K562 (cell line): Measurements from ENCODE around the gene PPAT. TPM values are rescaled to one million over a fixed set of nuclear protein-coding genes. Genes with fewer than 3 reads are reported as not detected.
A peak's percentile ranks its signal among the peaks of the same experiment; 100 is the strongest.

ENCODE experiments used
- ARID2 ChIP-seq: fragments of 450-650 bp; IDR thresholded peaks from 2 replicates; pipeline ENCODE4 v1.6.1; 2017; ENCODE audit warnings: antibody characterized with exemption, mild to moderate bottlenecking
- CREM ChIP-seq: IDR thresholded peaks from 2 replicates; pipeline ENCODE4 v1.6.1; 2014; ENCODE audit warnings: antibody characterized with exemption, low read depth
- DNMT1 ChIP-seq: fragments of 450-650 bp; IDR thresholded peaks from 2 replicates; pipeline ENCODE4 v1.6.1; 2016; ENCODE audit warnings: antibody characterized with exemption, mild to moderate bottlenecking
- DPF2 ChIP-seq: fragments of 450-650 bp; IDR thresholded peaks from 2 replicates; pipeline ENCODE4 v1.6.1; 2016
- KLF6 ChIP-seq: fragments of 250-450 bp; sonication (Bioruptor Pico); IDR thresholded peaks from 2 replicates; pipeline ENCODE4 v1.4.0; 2020; ENCODE audit warnings: mild to moderate bottlenecking, moderate library complexity, borderline replicate concordance
- MAFG ChIP-seq: fragments of 450-650 bp; conservative IDR thresholded peaks from 2 replicates; pipeline ENCODE4 v1.6.1; 2016; ENCODE audit warnings: missing genetic modification characterization, missing compliant biosample characterization
- MAZ ChIP-seq, 2 experiments: fragments of 450-650 bp in 1 of 2; sonication (generic) in 1 of 2; formaldehyde crosslinking; IDR thresholded peaks in 1 of 2; conservative IDR thresholded peaks in 1 of 2; 2 replicates each; pipeline versions ENCODE4 v1.4.0 to v1.5.0; 2020; ENCODE audit warnings: mild to moderate bottlenecking in 1 of 2, missing genetic modification reagents in 1 of 2
- NCOR1 ChIP-seq: fragments of 450-650 bp; IDR thresholded peaks from 2 replicates; pipeline ENCODE4 v1.6.1; 2016; ENCODE audit warnings: mild to moderate bottlenecking, moderate library complexity
- SIRT6 ChIP-seq: IDR thresholded peaks from one replicate; pipeline ENCODE4 v1.6.1; 2012; ENCODE audit warnings: low read depth, mild to moderate bottlenecking, control low read depth, inconsistent platforms, low read length, moderate library complexity
- STAG1 ChIP-seq: sonication (generic); formaldehyde crosslinking; IDR thresholded peaks from 2 replicates; pipeline ENCODE4 v1.5.0; 2020; ENCODE audit warnings: missing genetic modification reagents, borderline replicate concordance
- ZBTB12 ChIP-seq: fragments of 250-450 bp; sonication (Bioruptor Pico); IDR thresholded peaks from 2 replicates; pipeline ENCODE4 v1.4.0; 2020
- ZFP1 ChIP-seq: fragments of 450-650 bp; formaldehyde crosslinking; IDR thresholded peaks from 2 replicates; pipeline ENCODE4 v1.4.0; 2020; ENCODE audit warnings: mild to moderate bottlenecking, mixed read lengths
- ZNF316 ChIP-seq: fragments of 450-650 bp; IDR thresholded peaks from 2 replicates; pipeline ENCODE4 v1.6.1; 2016
- ZNF431 ChIP-seq: sonication (generic); formaldehyde crosslinking; IDR thresholded peaks from 2 replicates; pipeline ENCODE4 v1.8.0; 2022; ENCODE audit warnings: mild to moderate bottlenecking, missing genetic modification reagents
- polyA plus RNA-seq, 8 experiments: library from polyadenylated mRNA; depleted of rRNA in 4 of 8; stranded (reverse) in 5 of 8; unstranded in 3 of 8; fragments of >200 nt; fragmentation: Nextera tagmentation in 2 of 8; fragmentation: Illumina TruSeq in 1 of 8; extraction: Ambion mirVana in 2 of 8; extraction: Trizol in 1 of 8; gene quantifications; 2 replicates each; pipeline versions ENCODE4 v1.2.1 to v1.2.3, GENCODE V29; 2011 to 2014; ENCODE audit warnings: inconsistent platforms in 1 of 8, missing spikeins in 1 of 8
- total RNA-seq, 7 experiments: library from RNA; depleted of rRNA in 6 of 7; stranded (reverse); fragments of >200 nt in 6 of 7; fragmentation: Illumina TruSeq in 2 of 7; extraction: Trizol in 2 of 7; gene quantifications; 2 replicates each; pipeline versions ENCODE4 v1.2.1 to v1.2.3, GENCODE V29; 2011 to 2021; ENCODE audit warnings: low replicate concordance in 1 of 7
- TF ChIP-seq, protein P1 (sequence below): fragments of 250-450 bp; sonication (Bioruptor Pico); IDR thresholded peaks from 2 replicates; pipeline ENCODE4 v1.4.0; 2020; ENCODE audit warnings: mild to moderate bottlenecking, moderate library complexity
- TF ChIP-seq, protein P2 (sequence below): sonication (generic); formaldehyde crosslinking; IDR thresholded peaks from 2 replicates; pipeline ENCODE4 v1.5.0; 2020; ENCODE audit warnings: missing genetic modification reagents
- TF ChIP-seq, protein P3 (sequence below), 2 experiments: fragments of 450-650 bp in 1 of 2; sonication (generic) in 1 of 2; formaldehyde crosslinking in 1 of 2; IDR thresholded peaks in 1 of 2; conservative IDR thresholded peaks in 1 of 2; 2 replicates each; pipeline versions ENCODE4 v1.6.1 to v1.8.1; 2016 to 2023; ENCODE audit warnings: mild to moderate bottlenecking in 2 of 2, moderate library complexity in 2 of 2, inconsistent platforms in 1 of 2, missing genetic modification reagents in 1 of 2
- TF ChIP-seq, protein P4 (sequence below): fragments of 250-450 bp; sonication (Bioruptor Pico); IDR thresholded peaks from 2 replicates; pipeline ENCODE4 v1.5.0; 2021; ENCODE audit warnings: mild to moderate bottlenecking, moderate library complexity

Gene PPAT
- total and polyA plus RNA-seq, 9 of the 15 experiments (the other 6 are each of a cell fraction or from before 2014, with no cell fraction given) = 36.2 to 75.8 (median 55.5) TPM

GRCh38 chr4:56467284-56468096 is 32.1 kb upstream of the PPAT start, which contains the start of gene SRP72 (continued):
- no peak for TF ChIP-seq SIRT6
- TF ChIP-seq, protein P1, sequence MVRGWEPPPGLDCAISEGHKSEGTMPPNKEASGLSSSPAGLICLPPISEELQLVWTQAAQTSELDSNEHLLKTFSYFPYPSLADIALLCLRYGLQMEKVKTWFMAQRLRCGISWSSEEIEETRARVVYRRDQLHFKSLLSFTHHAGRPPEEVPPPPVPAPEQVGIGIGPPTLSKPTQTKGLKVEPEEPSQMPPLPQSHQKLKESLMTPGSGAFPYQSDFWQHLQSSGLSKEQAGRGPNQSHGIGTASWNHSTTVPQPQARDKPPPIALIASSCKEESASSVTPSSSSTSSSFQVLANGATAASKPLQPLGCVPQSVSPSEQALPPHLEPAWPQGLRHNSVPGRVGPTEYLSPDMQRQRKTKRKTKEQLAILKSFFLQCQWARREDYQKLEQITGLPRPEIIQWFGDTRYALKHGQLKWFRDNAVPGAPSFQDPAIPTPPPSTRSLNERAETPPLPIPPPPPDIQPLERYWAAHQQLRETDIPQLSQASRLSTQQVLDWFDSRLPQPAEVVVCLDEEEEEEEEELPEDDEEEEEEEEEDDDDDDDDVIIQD (CRISPR knock-in tag) = no peak
- TF ChIP-seq MAZ (CRISPR knock-in tag; conservative IDR thresholded peaks at IDR 0.05 in 1 of 2, IDR thresholded peaks at IDR 0.05 in 1 of 2) = peak in 1 of 2 experiments; percentile 78; a peak in 2 of 4 replicates
- TF ChIP-seq DPF2 = peak; percentile 38; the same call in 1 of the 2 replicates
- TF ChIP-seq KLF6 (CRISPR knock-in tag) = no peak; the same call in 1 of the 2 replicates
- no peak for TF ChIP-seq STAG1 (CRISPR knock-in tag)
- no peak for TF ChIP-seq DNMT1
- TF ChIP-seq ARID2 = no peak
- no peak for TF ChIP-seq MAFG (tag)
- no peak for TF ChIP-seq ZNF316
- TF ChIP-seq, protein P2, sequence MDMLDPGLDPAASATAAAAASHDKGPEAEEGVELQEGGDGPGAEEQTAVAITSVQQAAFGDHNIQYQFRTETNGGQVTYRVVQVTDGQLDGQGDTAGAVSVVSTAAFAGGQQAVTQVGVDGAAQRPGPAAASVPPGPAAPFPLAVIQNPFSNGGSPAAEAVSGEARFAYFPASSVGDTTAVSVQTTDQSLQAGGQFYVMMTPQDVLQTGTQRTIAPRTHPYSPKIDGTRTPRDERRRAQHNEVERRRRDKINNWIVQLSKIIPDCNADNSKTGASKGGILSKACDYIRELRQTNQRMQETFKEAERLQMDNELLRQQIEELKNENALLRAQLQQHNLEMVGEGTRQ (CRISPR knock-in tag) = 0 out of 2 replicates have a peak, but pooled peaks have one; percentile 1
- TF ChIP-seq, protein P3, sequence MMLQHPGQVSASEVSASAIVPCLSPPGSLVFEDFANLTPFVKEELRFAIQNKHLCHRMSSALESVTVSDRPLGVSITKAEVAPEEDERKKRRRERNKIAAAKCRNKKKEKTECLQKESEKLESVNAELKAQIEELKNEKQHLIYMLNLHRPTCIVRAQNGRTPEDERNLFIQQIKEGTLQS (IDR thresholded peaks at IDR 0.05) = no peak
- TF ChIP-seq, protein P3 (CRISPR knock-in tag; conservative IDR thresholded peaks at IDR 0.05) = peak; percentile 68; the same call in 1 of the 2 replicates
- TF ChIP-seq, protein P4, sequence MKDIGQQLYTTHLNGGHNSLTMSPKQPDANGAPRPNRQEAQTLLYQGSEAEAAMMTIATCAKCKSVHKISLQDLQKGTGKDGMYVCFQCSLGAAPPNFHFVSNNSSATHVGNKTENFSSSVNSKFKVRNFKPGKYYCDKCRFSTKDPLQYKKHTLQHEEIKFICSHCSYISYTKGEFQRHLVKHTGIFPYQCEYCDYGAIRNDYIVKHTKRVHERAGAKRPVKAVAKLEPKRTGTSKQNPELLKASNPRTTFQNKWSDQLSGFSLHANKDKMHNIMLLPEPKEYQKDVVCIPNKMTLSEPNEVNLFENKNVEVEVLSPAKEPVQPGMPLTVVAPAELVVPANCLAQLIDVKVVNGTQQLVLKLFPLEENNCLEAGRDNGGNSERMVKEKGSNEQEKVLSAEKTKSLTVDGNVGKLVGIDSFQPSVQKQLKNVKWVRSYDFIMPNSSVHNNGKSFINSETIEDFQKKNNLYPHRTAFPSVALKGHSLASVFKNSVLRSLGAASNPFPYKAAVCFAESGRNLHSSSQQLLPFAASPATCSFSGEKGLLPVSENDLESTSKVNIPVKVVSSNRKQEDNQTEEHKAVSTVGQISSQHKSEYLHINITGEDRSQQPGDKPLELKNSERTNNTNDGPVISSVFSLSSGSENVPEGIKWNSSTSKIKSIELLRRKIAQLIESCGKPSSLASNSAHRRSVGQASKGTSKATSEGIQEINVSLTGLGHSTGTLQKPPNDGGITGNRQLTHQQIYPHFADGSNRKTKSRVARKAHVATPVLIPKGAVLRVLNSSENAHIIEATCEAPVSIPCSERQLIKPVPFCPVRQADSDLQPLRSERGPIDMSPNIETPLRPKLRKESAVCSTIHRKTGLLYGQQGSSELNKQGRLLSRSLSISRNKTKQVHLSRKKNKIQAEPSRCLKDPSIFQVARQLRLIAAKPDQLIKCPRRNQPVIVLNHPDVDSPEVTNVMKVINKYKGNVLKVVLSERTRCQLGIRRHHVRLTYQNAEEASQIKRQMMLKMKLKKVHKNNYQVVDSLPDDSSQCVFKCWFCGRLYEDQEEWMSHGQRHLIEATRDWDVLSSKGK = no peak
- TF ChIP-seq ZBTB12 (CRISPR knock-in tag) = no peak; the same call in 1 of the 2 replicates
- no peak for TF ChIP-seq ZNF431 (CRISPR knock-in tag)
- TF ChIP-seq ZFP1 (CRISPR knock-in tag) = no peak
- TF ChIP-seq NCOR1 = 0 out of 2 replicates have a peak, but pooled peaks have one; percentile 21
- peak; percentile 92 for TF ChIP-seq CREM
